SK-N-MC (cell line): ENCODE data around the gene ZNF644.

Experiments used
- EZH2 ChIP-seq: fragments of 200-600 bp; sonication (generic); IDR thresholded peaks from one replicate; pipeline ENCODE4 v1.6.1; 2017; ENCODE audit warnings: antibody characterized with exemption
- FOXP2 ChIP-seq: optimal IDR thresholded peaks from 2 replicates; pipeline ENCODE3; 2011; ENCODE audit warnings: mild to moderate bottlenecking, moderate library complexity; ENCODE audit not compliant: insufficient read depth; ENCODE audit errors: extremely low read length, control extremely low read depth
- POLR2AphosphoS5 ChIP-seq: IDR thresholded peaks from 2 replicates; pipeline ENCODE4 v1.6.1; 2012; ENCODE audit warnings: mild to moderate bottlenecking, low read depth, low read length, borderline replicate concordance

DNA sequence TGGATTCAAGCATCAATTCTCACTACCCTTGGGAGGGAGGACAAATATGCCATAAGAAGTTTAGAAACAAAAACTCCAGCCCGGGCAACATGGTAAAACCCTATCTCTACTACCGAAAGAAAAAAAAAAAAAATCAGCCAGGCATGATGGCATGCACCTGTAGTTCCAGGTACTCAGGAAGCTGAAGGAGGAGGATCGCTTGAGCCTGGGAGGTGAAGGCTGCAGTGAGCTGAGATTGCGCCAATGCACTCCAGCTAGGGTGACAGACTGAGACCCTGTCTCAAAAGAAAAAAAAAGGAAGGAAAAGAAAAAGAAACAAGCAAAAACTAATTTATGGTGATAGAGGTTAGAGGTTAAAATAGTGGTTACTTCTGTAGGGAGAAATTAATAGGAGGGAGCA, 9.6 kb downstream of the ZNF644 start:
- no peak for TF ChIP-seq EZH2
- TF ChIP-seq POLR2AphosphoS5 = no peak
- TF ChIP-seq FOXP2 = no peak
